Epithelial cell of esophagus (primary cell): ENCODE data around the gene CLSTN2.
A peak's percentile ranks its signal among the peaks of the same experiment; 100 is the strongest.

Experiments used
- DNase-seq: peaks from one replicate; pipeline ENCODE4 v3.0.0; 2010; ENCODE audit warnings: low read depth
- H3K4me3 ChIP-seq: 2 replicates; pipeline ENCODE4 v1.5.1; 2011; ENCODE audit warnings: mild to moderate bottlenecking, low read length, control low read depth
- CTCF ChIP-seq: IDR thresholded peaks from 2 replicates; pipeline ENCODE4 v1.5.1; 2011; ENCODE audit warnings: low read depth, mild to moderate bottlenecking, low read length, control low read depth, inconsistent platforms; ENCODE audit not compliant: insufficient read depth; ENCODE audit errors: missing control alignments

Gene CLSTN2

DNA sequence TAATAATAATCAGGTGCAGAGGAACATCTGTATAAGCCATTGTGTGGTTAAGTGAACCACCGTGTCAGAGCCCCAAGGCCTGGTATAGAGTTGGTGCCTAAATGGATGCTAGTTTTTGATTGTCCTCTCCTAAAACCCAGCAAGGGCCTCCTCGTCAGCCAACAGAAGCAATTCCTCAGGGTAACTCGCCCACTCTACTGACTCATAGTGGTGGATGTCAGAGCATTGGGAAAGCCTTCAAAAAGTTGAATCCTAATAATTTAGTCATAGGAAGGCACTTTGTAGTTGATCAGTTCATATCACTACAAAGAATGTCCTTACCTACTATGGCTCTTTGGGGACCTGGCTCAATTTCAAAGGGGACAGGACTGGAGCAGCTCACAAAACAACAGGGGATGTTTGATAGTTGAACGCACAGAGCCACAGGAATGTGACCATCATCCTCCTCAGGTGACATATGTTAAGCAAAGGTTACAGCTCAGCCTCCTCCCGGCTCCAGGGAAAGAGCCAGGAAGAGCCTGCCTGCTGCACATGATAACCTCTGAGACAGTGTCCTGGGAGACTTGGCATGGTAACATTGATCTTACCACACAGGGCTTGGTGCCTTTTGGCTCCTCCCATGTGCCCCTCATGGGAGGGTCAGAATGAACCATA, 338.7 kb downstream of the CLSTN2 start:
- TF ChIP-seq CTCF, result no peak
- DNase-seq, result no peak
- no peak overlapping the region for H3K4me3 ChIP-seq

- no peak overlapping the region for H3K4me3 ChIP-seq
- TF ChIP-seq CTCF, result no peak
- DNase-seq, result no peak
Observed at GRCh38 chr3:140274429-140274828, 339.4 kb downstream of the CLSTN2 start.

DNA sequence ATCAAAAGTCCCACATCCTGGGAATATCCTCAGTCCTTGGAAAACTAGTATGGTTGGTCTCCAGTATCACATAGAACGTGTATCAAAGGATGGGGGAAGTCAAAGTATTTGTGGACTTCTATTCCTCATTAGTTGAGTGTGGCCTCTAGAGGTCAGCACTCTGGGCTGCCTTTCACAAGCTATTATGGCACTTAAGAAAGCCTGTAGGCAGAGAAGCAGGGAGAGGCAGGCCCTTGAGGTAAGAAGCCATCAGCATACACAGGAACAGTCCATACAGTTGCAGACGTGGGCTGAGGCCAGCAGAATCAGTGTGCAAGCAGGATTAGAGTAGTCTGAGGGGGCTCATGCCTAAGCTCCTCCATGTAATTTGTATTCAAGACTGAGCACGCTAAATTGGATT, 341.7 kb downstream of the CLSTN2 start:
- TF ChIP-seq CTCF, result no peak
- H3K4me3 ChIP-seq, result no peak overlapping the region
- peak; percentile 32 for DNase-seq

GRCh38 chr3:140277886-140278285, 342.9 kb downstream of the CLSTN2 start:
- DNase-seq, result no peak
- TF ChIP-seq CTCF, result no peak
- no peak overlapping the region for H3K4me3 ChIP-seq

DNA sequence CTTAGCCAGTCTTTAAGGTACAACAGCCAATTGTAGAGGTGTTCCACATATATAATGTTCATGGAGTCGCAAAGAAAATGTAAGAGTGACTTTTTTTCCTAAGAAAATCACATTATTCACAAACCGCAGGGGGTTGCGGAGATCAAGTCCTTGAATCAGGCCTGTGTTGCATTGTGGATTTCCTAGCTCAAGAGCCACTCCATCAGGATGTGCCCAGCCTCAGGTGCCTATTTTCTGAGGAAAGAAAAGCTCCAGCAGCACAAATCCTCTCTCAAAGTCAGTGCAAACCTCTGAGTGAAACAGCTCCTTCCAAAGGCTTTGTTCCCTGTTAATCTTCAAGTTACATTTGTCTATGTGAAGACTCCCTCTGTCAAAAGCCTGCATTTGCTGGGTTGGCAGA, 349.4 kb downstream of the CLSTN2 start:
- TF ChIP-seq CTCF, result no peak
- DNase-seq, result no peak
- no peak overlapping the region for H3K4me3 ChIP-seq

GRCh38 chr3:140285380-140285779, 350.4 kb downstream of the CLSTN2 start:
- H3K4me3 ChIP-seq, result no peak overlapping the region
- no peak for TF ChIP-seq CTCF
- DNase-seq, result no peak

DNA sequence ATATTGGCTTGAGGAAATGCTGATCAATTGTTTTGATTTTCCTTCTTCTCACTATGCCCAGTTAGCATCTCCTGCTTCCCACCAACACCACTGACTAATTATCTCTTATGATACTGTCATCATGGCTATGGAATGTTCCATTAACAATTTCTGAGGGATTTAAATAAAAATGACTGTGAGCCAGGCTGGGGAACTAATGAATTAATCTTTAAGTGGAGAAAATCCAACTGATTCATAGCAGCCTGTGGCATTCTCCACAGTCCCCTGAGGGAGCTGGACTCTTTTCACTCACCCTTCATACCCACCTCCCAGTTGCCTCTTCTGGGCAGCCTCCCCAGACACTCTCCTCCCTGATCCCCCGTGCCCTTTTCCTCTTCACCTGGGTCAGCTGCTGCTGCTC, 353.6 kb downstream of the CLSTN2 start:
- TF ChIP-seq CTCF, result no peak
- no peak overlapping the region for H3K4me3 ChIP-seq
- peak; percentile 10 for DNase-seq
